ENCODE results near the gene SMYD5. TPM values are rescaled to one million over a fixed set of nuclear protein-coding genes. Genes with fewer than 3 reads are reported as not detected.
A peak's percentile ranks its signal among the peaks of the same experiment; 100 is the strongest.

SMYD5 gene
- total RNA-seq, 1 experiment from 2014 or later = 54.5 TPM

DNA sequence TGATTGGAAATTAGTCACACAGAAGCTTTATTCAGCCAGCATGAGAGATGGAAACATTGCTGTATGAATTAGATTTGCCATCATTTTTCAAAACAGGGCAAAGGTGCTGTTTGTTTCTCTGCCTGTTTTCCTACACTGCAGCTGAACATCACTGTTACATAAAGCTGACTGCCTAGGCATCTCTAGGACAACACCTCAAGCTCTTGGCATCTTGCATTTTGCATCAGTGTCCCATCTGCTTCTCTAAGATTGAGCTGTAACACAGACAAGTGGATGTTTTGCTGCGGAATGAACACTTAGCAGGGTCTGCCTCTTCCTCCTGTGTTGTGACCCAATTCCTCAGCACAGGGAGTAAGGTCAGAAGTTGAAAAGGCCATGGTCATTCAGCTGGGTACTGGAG, 24.9 kb downstream of the SMYD5 start:
- H3K4me1 ChIP-seq (ENCODE audit: insufficient read depth, low read length, poor library complexity, severe bottlenecking) = peaks cover 12% of the 10 kb centered on the region
- ChIA-PET CTCF (no interaction called here), POLR2A (ENCODE audit: low non-redundant PET) (no interaction called here)
- no peaks in the 10 kb centered on the region for H3K9me3 ChIP-seq (ENCODE audit: low read depth, low read length, poor library complexity, severe bottlenecking)
- peaks cover 65% of the 10 kb centered on the region for H3K36me3 ChIP-seq (ENCODE audit: insufficient read depth, low read length, poor library complexity, severe bottlenecking)
- intact Hi-C loops (cut with micrococcal nuclease; ENCODE audit: unreplicated experiment) = no loop called here
- no TSS peak for BruUV-seq (replicated peaks)
- TF ChIP-seq EZH2 (IDR thresholded peaks at IDR 0.05; ENCODE audit: borderline replicate concordance, low read depth, low read length, poor library complexity, severe bottlenecking) = no peak
- TF ChIP-seq, protein P1, sequence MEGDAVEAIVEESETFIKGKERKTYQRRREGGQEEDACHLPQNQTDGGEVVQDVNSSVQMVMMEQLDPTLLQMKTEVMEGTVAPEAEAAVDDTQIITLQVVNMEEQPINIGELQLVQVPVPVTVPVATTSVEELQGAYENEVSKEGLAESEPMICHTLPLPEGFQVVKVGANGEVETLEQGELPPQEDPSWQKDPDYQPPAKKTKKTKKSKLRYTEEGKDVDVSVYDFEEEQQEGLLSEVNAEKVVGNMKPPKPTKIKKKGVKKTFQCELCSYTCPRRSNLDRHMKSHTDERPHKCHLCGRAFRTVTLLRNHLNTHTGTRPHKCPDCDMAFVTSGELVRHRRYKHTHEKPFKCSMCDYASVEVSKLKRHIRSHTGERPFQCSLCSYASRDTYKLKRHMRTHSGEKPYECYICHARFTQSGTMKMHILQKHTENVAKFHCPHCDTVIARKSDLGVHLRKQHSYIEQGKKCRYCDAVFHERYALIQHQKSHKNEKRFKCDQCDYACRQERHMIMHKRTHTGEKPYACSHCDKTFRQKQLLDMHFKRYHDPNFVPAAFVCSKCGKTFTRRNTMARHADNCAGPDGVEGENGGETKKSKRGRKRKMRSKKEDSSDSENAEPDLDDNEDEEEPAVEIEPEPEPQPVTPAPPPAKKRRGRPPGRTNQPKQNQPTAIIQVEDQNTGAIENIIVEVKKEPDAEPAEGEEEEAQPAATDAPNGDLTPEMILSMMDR (conservative IDR thresholded peaks at IDR 0.05; ENCODE audit: low read depth, low read length) = no peak
- H3K27ac ChIP-seq (ENCODE audit: low read depth, low read length, poor library complexity, severe bottlenecking) = peak overlapping the region; percentile 48
- no peak for DNase-seq (ENCODE audit: low spot score)
- H3K27me3 ChIP-seq (replicated peaks; ENCODE audit: insufficient read depth, low read depth, low read length, poor library complexity) = no peaks in the 10 kb centered on the region
- H3K4me3 ChIP-seq (ENCODE audit: low read depth, low read length, poor library complexity, severe bottlenecking) = no peak overlapping the region

DNA sequence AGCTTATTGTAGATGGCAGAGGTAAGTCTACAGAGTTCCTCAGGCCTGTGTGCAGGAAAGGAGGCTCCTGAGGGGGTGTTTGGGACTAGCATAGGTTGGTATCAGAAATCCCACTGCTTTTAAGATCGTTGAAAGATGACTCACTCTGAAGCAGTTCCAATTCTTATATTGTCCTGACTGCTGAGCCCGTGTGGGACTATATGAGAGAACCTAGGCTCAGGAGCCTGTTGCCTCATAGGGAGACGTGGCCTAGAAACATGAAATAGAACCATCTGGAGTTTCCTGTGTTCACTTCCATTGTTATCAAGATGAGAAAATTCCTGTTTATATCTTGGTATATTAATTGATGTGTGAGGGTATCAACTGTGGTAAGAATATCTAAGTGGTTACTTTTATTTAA, 25.7 kb downstream of the SMYD5 start:
- no TSS peak for BruUV-seq (replicated peaks)

DNA sequence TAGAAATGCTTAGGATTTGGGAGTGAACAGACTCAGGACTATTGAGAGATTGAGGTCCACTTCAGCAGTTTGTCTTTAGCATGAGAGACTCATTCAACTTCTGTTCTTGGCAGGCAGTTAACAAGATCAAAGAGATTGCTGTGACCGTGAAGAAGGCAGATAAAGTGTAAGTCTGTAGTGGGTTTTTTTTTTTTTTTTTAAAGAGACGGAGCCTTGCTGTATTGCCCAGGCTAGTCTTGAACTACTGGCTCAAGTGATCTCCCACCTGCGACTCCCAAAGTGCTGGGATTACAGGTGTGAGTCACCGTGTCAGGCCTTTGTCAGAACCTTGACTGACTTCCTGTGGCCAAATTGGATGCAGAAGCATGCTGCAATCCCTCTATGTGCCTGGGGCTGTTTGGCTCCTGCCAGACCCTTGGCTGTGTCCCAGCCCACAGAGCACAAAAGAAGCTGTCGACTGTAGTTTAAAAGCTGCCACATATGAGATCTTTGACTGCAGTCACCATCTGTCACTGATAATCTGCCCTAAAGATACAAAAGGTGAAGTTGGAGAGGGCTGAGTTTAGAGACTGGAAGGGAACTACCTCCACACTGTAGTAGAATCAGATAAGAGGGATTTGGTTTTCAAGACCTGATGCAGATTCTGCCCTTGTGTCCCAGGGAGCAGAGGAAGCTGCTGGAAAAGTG, 30.0 kb downstream of the SMYD5 start:
- POLR2A ChIA-PET (ENCODE audit: low non-redundant PET) = no interaction called here
- Histone ChIP-seq H3K27me3 (replicated peaks; ENCODE audit: insufficient read depth, low read depth, low read length, poor library complexity) (no peaks in the 10 kb centered on the region), H3K4me1 (ENCODE audit: insufficient read depth, low read length, poor library complexity, severe bottlenecking) (no peaks in the 10 kb centered on the region), H3K4me3 (ENCODE audit: low read depth, low read length, poor library complexity, severe bottlenecking) (no peak overlapping the region), H3K27ac (ENCODE audit: low read depth, low read length, poor library complexity, severe bottlenecking) (no peak overlapping the region), H3K9me3 (ENCODE audit: low read depth, low read length, poor library complexity, severe bottlenecking) (no peaks in the 10 kb centered on the region), H3K36me3 (ENCODE audit: insufficient read depth, low read length, poor library complexity, severe bottlenecking) (peaks cover 96% of the 10 kb centered on the region)
- DNase-seq (ENCODE audit: low spot score) = peak; percentile 21
- intact Hi-C loops (cut with micrococcal nuclease; ENCODE audit: unreplicated experiment) = no loop called here
- CTCF ChIA-PET = interaction anchor here (0.6 to 1.0 kb wide), 2 partner anchors 32 to 47 kb away, joined by 3 read pairs; no protein-coding TSS in a partner anchor
- TF ChIP-seq EZH2 (IDR thresholded peaks at IDR 0.05; ENCODE audit: borderline replicate concordance, low read depth, low read length, poor library complexity, severe bottlenecking) = no peak
- TF ChIP-seq, protein P1 (conservative IDR thresholded peaks at IDR 0.05; ENCODE audit: low read depth, low read length) = no peak
- no TSS peak for BruUV-seq (replicated peaks)

More for the DNA sequence above, 25.7 kb downstream of the SMYD5 start:
- Histone ChIP-seq H3K27ac (ENCODE audit: low read depth, low read length, poor library complexity, severe bottlenecking) (no peak overlapping the region), H3K9me3 (ENCODE audit: low read depth, low read length, poor library complexity, severe bottlenecking) (no peaks in the 10 kb centered on the region), H3K4me3 (ENCODE audit: low read depth, low read length, poor library complexity, severe bottlenecking) (no peak overlapping the region), H3K36me3 (ENCODE audit: insufficient read depth, low read length, poor library complexity, severe bottlenecking) (peaks cover 73% of the 10 kb centered on the region), H3K4me1 (ENCODE audit: insufficient read depth, low read length, poor library complexity, severe bottlenecking) (peaks cover 12% of the 10 kb centered on the region), H3K27me3 (replicated peaks; ENCODE audit: insufficient read depth, low read depth, low read length, poor library complexity) (no peaks in the 10 kb centered on the region)
- CTCF ChIA-PET = no interaction called here
- DNase-seq (ENCODE audit: low spot score) = no peak
- POLR2A ChIA-PET (ENCODE audit: low non-redundant PET) = no interaction called here
- intact Hi-C loops (cut with micrococcal nuclease; ENCODE audit: unreplicated experiment) = no loop called here
- TF ChIP-seq, protein P1 (conservative IDR thresholded peaks at IDR 0.05; ENCODE audit: low read depth, low read length) = no peak
- TF ChIP-seq EZH2 (IDR thresholded peaks at IDR 0.05; ENCODE audit: borderline replicate concordance, low read depth, low read length, poor library complexity, severe bottlenecking) = no peak

All from A673 (cell line).